Measurements from ENCODE around the gene NPPB. TPM values are rescaled to one million over a fixed set of nuclear protein-coding genes. Genes with fewer than 3 reads are reported as not detected.

NPPB gene
- polyA plus RNA-seq, 2 of the 4 experiments (the other 2 are of a cell fraction), result 0.18 TPM; not detected in 1

- POLR2A ChIA-PET, result interaction anchor here (0.7 to 1.8 kb wide), 2 partner anchors 16 to 18 kb away, joined by 3 to 8 read pairs; no protein-coding TSS in a partner anchor
- FAIRE-seq (no peak), ATAC-seq (no peak), DNase-seq (ENCODE audit: low read depth in 1 of 2, low spot score in 1 of 2) (no peak)
- WGBS (ENCODE audit: missing lambda C conversion rate), result 26% methylated on average over 6 of the region's 6 CpGs
- Histone ChIP-seq H3K4me3 (no peak overlapping the region), H3K4me1 (no peaks in the 10 kb centered on the region), H3K9me3 (no peaks in the 10 kb centered on the region), H3K27ac (no peak overlapping the region), H3K4me2 (no peak overlapping the region)
- TF ChIP-seq HOXB13 (CRISPR knock-in tag; IDR thresholded peaks at IDR 0.05; ENCODE audit: low read depth), result no peak
- no peak for TF ChIP-seq TP53 (CRISPR knock-in tag; IDR thresholded peaks at IDR 0.05)
- TF ChIP-seq RCOR1 (IDR thresholded peaks at IDR 0.05; ENCODE audit: low read depth, low read length), result no peak
- no peak for TF ChIP-seq HOXB5 (CRISPR knock-in tag; IDR thresholded peaks at IDR 0.05)
- no peak for TF ChIP-seq PBX3 (IDR thresholded peaks at IDR 0.05)
- TF ChIP-seq CBX8 (IDR thresholded peaks at IDR 0.05), result no peak
- TF ChIP-seq ZSCAN20 (CRISPR knock-in tag; IDR thresholded peaks at IDR 0.05), result no peak
- TF ChIP-seq HEYL (CRISPR knock-in tag; IDR thresholded peaks at IDR 0.05), result no peak
- TF ChIP-seq MAFK (IDR thresholded peaks at IDR 0.05; ENCODE audit: partially characterized antibody), result no peak
- no peak for TF ChIP-seq KDM1A (IDR thresholded peaks at IDR 0.05; ENCODE audit: low read depth)
- no peak for TF ChIP-seq HDAC2 (IDR thresholded peaks at IDR 0.05)
- TF ChIP-seq POLR2AphosphoS2 (conservative IDR thresholded peaks at IDR 0.05; ENCODE audit: low read length), result no peak
- no peak for TF ChIP-seq CEBPB (IDR thresholded peaks at IDR 0.05)
- no peak for TF ChIP-seq JUN (IDR thresholded peaks at IDR 0.05)
- TF ChIP-seq NFE2L2 (conservative IDR thresholded peaks at IDR 0.05; ENCODE audit: low read length), result no peak
- no peak for TF ChIP-seq CHD4 (IDR thresholded peaks at IDR 0.05; ENCODE audit: borderline replicate concordance)
- CTCF ChIA-PET, result interaction anchor here (1.0 to 4.9 kb wide), 9 partner anchors 12 to 75 kb away, joined by 3 to 48 read pairs (median 4); no protein-coding TSS in a partner anchor
These were observed 32.9 kb upstream of the NPPB start for GRCh38 chr1:11891433-11892186.

GRCh38 chr1:11888877-11889208 lies 30.1 kb upstream of the NPPB start:
- CTCF ChIA-PET, result interaction anchor here (1.2 to 1.7 kb wide), 2 partner anchors 50 to 52 kb away, joined by 3 to 4 read pairs; no protein-coding TSS in a partner anchor
- no peaks in the 10 kb centered on the region for H3K9me3 ChIP-seq
- 69% methylated on average over 2 of the region's 3 CpGs for WGBS (ENCODE audit: missing lambda C conversion rate)
- no peak for FAIRE-seq
- no peak overlapping the region for H3K27ac ChIP-seq
- no peak for DNase-seq (ENCODE audit: low read depth in 1 of 2, low spot score in 1 of 2)
- no peaks in the 10 kb centered on the region for H3K4me1 ChIP-seq
- ATAC-seq, result no peak
- TF ChIP-seq POLR2AphosphoS2 (conservative IDR thresholded peaks at IDR 0.05; ENCODE audit: low read length), result no peak
- no peak for TF ChIP-seq RNF2 (IDR thresholded peaks at IDR 0.05; ENCODE audit: borderline replicate concordance, low read depth)
- H3K4me2 ChIP-seq, result no peak overlapping the region
- no peak overlapping the region for H3K4me3 ChIP-seq
- POLR2A ChIA-PET, result no interaction called here

- ChIA-PET POLR2A (no interaction called here), CTCF (interaction anchor here (1.2 to 1.7 kb wide), 2 partner anchors 50 to 52 kb away, joined by 3 to 4 read pairs; no protein-coding TSS in a partner anchor)
- 39% methylated on average over 9 of the region's 15 CpGs for WGBS (ENCODE audit: missing lambda C conversion rate)
- no peak for TF ChIP-seq E2F6 (IDR thresholded peaks at IDR 0.05; ENCODE audit: borderline replicate concordance, low read depth)
- DNase-seq (ENCODE audit: low read depth in 1 of 2, low spot score in 1 of 2), result no peak
- Histone ChIP-seq H3K27ac (no peak overlapping the region), H3K4me3 (no peak overlapping the region), H3K9me3 (no peaks in the 10 kb centered on the region), H3K4me2 (no peak overlapping the region), H3K4me1 (no peaks in the 10 kb centered on the region)
- FAIRE-seq, result no peak
- no peak for ATAC-seq
These were observed 29.6 kb upstream of the NPPB start for GRCh38 chr1:11888206-11888876.

- CTCF ChIA-PET, result interaction anchor here (1.7 kb wide), 1 partner anchor 49 kb away, joined by 4 read pairs; no protein-coding TSS in a partner anchor
- no peaks in the 10 kb centered on the region for H3K9me3 ChIP-seq
- H3K4me2 ChIP-seq, result no peak overlapping the region
- POLR2A ChIA-PET, result interaction anchor here (0.6 to 1.0 kb wide), 2 partner anchors 21 to 22 kb away, joined by 3 read pairs; no protein-coding TSS in a partner anchor
- no peaks in the 10 kb centered on the region for H3K4me1 ChIP-seq
- FAIRE-seq (no peak), ATAC-seq (no peak), DNase-seq (ENCODE audit: low read depth in 1 of 2, low spot score in 1 of 2) (no peak)
- WGBS (ENCODE audit: missing lambda C conversion rate), result 69% methylated on average over 5 of the region's 7 CpGs
- no peak overlapping the region for H3K4me3 ChIP-seq
- no peak overlapping the region for H3K27ac ChIP-seq
- TF ChIP-seq NPAS2 (CRISPR knock-in tag; IDR thresholded peaks at IDR 0.05; ENCODE audit: borderline replicate concordance) (no peak), PBX3 (IDR thresholded peaks at IDR 0.05) (no peak), MAX (IDR thresholded peaks at IDR 0.05) (no peak), KDM1A (IDR thresholded peaks at IDR 0.05; ENCODE audit: low read depth) (no peak), BCL3 (IDR thresholded peaks at IDR 0.05) (no peak), ZFP36 (IDR thresholded peaks at IDR 0.05; ENCODE audit: borderline replicate concordance, partially characterized antibody) (no peak), FOXS1 (CRISPR knock-in tag; IDR thresholded peaks at IDR 0.05) (no peak), RNF2 (IDR thresholded peaks at IDR 0.05; ENCODE audit: borderline replicate concordance, low read depth) (no peak), SREBF2 (IDR thresholded peaks at IDR 0.05) (no peak), TFCP2L1 (CRISPR knock-in tag; IDR thresholded peaks at IDR 0.05) (no peak), SMC3 (IDR thresholded peaks at IDR 0.05) (no peak), TP53 (CRISPR knock-in tag; IDR thresholded peaks at IDR 0.05) (no peak)
These were observed 28.9 kb upstream of the NPPB start for GRCh38 chr1:11887666-11888007.

Measured in A549 (cell line).